GM23338 (cell line): ENCODE data around the gene GMPPA. TPM values are rescaled to one million over a fixed set of nuclear protein-coding genes. Genes with fewer than 3 reads are reported as not detected.

Experiments
- ATAC-seq: fragments of 200-7000 bp; cut with Tn5 transposase; 3 replicates; pipeline ENCODE4 v1.9.1; 2020
- DNase-seq: peaks from one replicate; pipeline ENCODE4 v3.0.0-alpha.2; 2015; ENCODE audit warnings: low spot score
- H2AFZ ChIP-seq: fragments of 200-600 bp; sonication (generic); 2 replicates; pipeline ENCODE4 v1.8.0; 2016; ENCODE audit warnings: antibody characterized with exemption, mild to moderate bottlenecking, moderate library complexity
- H3F3A ChIP-seq: fragments of 200-600 bp; sonication (generic); replicated peaks from 2 replicates; pipeline ENCODE4 v1.8.0; 2017; ENCODE audit warnings: antibody characterized with exemption, mixed run types, low read depth
- H3K27ac ChIP-seq: fragments of 200-600 bp; sonication (generic); 2 replicates; pipeline ENCODE4 v1.6.1; 2016; ENCODE audit warnings: low read depth
- H3K27me3 ChIP-seq: fragments of 200-600 bp; sonication (generic); 2 replicates; pipeline ENCODE4 v1.8.0; 2016; ENCODE audit warnings: mild to moderate bottlenecking, mixed run types, moderate library complexity; ENCODE audit not compliant: insufficient read depth
- H3K36me3 ChIP-seq: fragments of 200-600 bp; sonication (generic); 2 replicates; pipeline ENCODE4 v1.8.0; 2016; ENCODE audit warnings: mild to moderate bottlenecking; ENCODE audit not compliant: insufficient read depth
- H3K4me1 ChIP-seq: fragments of 200-600 bp; sonication (generic); 2 replicates; pipeline ENCODE4 v1.8.0; 2016; ENCODE audit warnings: mild to moderate bottlenecking, moderate library complexity; ENCODE audit not compliant: insufficient read depth
- H3K4me2 ChIP-seq: fragments of 200-600 bp; sonication (generic); 2 replicates; pipeline ENCODE4 v1.7.1; 2017; ENCODE audit warnings: mixed run types
- H3K4me3 ChIP-seq: fragments of 200-600 bp; sonication (generic); 2 replicates; pipeline ENCODE4 v1.6.1; 2016; ENCODE audit warnings: mixed run types
- H3K79me2 ChIP-seq: fragments of 200-600 bp; sonication (generic); replicated peaks from 2 replicates; pipeline ENCODE4 v1.8.0; 2017; ENCODE audit warnings: mild to moderate bottlenecking; ENCODE audit not compliant: insufficient read depth
- H3K9me2 ChIP-seq: fragments of 200-600 bp; sonication (generic); 2 replicates; pipeline ENCODE4 v1.8.0; 2017; ENCODE audit not compliant: insufficient read depth
- H4K20me1 ChIP-seq: fragments of 200-600 bp; sonication (generic); replicated peaks from 2 replicates; pipeline ENCODE4 v1.8.0; 2017; ENCODE audit warnings: mild to moderate bottlenecking; ENCODE audit not compliant: insufficient read depth
- H3K27ac Mint-ChIP-seq: 2 replicates; pipeline ENCODE4 v1.8.0; 2020; ENCODE audit warnings: inconsistent platforms, mild to moderate bottlenecking, moderate library complexity, mixed read lengths
- H3K27me3 Mint-ChIP-seq: 3 replicates; pipeline ENCODE4 v1.8.0; 2022; ENCODE audit warnings: low read depth, mild to moderate bottlenecking, moderate library complexity, mixed read lengths, inconsistent platforms; ENCODE audit not compliant: insufficient read depth, poor library complexity
- H3K36me3 Mint-ChIP-seq: 3 replicates; pipeline ENCODE4 v1.8.0; 2021; ENCODE audit warnings: low read depth, mild to moderate bottlenecking, inconsistent platforms, moderate library complexity, mixed read lengths
- H3K4me1 Mint-ChIP-seq: 3 replicates; pipeline ENCODE4 v1.8.0; 2020; ENCODE audit warnings: mild to moderate bottlenecking, inconsistent platforms, mixed read lengths
- H3K4me3 Mint-ChIP-seq: 3 replicates; pipeline ENCODE4 v1.8.0; 2021; ENCODE audit warnings: moderate library complexity, mild to moderate bottlenecking, inconsistent platforms, mixed read lengths
- H3K9me3 Mint-ChIP-seq: 3 replicates; pipeline ENCODE4 v1.8.0; 2020; ENCODE audit warnings: moderate library complexity, mild to moderate bottlenecking, inconsistent platforms, mixed read lengths
- EZH2 ChIP-seq: fragments of 200-600 bp; sonication (generic); IDR thresholded peaks from one replicate; pipeline ENCODE4 v1.8.0; 2017; ENCODE audit warnings: antibody characterized with exemption, mild to moderate bottlenecking, low read depth; ENCODE audit not compliant: unreplicated experiment
- JUNB ChIP-seq: IDR thresholded peaks from one replicate; pipeline ENCODE4 v1.6.1; 2016; ENCODE audit warnings: antibody characterized with exemption; ENCODE audit not compliant: unreplicated experiment
- NANOG ChIP-seq: IDR thresholded peaks from 2 replicates; pipeline ENCODE4 v1.6.1; 2016; ENCODE audit warnings: antibody characterized with exemption, borderline replicate concordance
- ZNF331 ChIP-seq: fragments of 250-450 bp; sonication (Bioruptor Pico); IDR thresholded peaks from 2 replicates; pipeline ENCODE4 v1.5.0; 2020; ENCODE audit warnings: low read depth, mild to moderate bottlenecking, moderate library complexity
- polyA plus RNA-seq: library from polyadenylated mRNA; unstranded; fragments of >200 nt; fragmentation: Nextera tagmentation; extraction: Ambion mirVana; gene quantifications from 2 replicates; pipeline ENCODE4 v1.2.1, GENCODE V29; 2016
- total RNA-seq: library from RNA; depleted of rRNA; stranded (reverse); fragments of >200 nt; shearing (Covaris generic); gene quantifications from 2 replicates; pipeline ENCODE4 v1.2.3, GENCODE V29; 2014
- TF ChIP-seq, protein P1 (sequence below), 2 experiments: fragments of 200-600 bp in 1 of 2; sonication (generic) in 1 of 2; conservative IDR thresholded peaks; 2 replicates each; pipeline versions ENCODE4 v1.5.1 to v1.6.1; 2016 to 2017; ENCODE audit warnings: antibody characterized with exemption in 2 of 2, low read depth in 2 of 2, mild to moderate bottlenecking in 2 of 2, moderate library complexity in 1 of 2
- TF ChIP-seq, protein P2 (sequence below): fragments of 250-450 bp; sonication (Bioruptor Pico); IDR thresholded peaks from 2 replicates; pipeline ENCODE4 v1.5.0; 2020; ENCODE audit warnings: mild to moderate bottlenecking, moderate library complexity

Gene GMPPA
- total and polyA plus RNA-seq, 2 experiments from 2014 or later = 27.0 to 33.8 TPM

DNA sequence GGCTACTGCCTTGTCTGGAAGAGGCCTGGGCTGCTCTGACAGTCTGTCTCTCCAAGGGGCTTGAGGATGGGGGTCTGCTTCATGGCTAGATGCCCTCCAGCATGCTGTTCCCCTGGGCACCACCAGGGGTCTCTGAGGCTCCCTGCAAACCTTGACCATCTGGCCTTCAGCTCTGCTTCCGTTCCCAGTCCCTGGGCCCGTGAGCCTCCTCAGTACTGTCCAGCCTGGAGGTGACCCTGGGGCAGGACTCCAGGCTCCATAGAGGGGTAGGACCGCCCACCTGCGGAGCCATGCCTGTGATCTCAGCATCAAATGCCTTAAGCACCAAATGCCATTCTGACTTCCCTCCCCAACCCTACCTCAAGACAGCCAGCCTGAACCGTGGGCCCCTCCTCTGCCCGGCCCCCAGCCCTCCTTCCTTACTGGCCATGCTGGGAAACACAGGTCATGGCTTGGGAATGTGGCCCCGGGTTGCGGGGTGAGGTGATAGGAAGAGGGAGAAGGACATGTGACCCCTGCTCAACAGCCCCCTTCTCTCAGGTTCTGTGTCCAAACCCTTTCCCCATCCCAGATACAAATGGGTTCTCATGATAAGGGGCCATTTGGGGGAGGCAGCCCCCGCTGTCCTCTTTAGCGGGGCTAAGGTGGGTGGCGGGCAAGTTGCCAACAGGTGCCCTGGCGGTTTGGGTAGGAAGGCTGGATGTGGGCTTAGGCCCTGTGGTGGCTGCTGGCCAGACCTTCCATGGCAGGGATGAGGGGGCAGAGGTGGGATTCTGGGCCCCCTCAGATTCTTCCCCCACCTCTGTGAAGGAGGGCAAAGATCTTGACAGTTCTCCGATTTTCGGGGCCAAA, 39.0 kb upstream of the GMPPA start:
- no peaks in the 10 kb centered on the region for H4K20me1 ChIP-seq
- no peak overlapping the region for H3K27ac ChIP-seq
- H3K4me3 ChIP-seq = no peak overlapping the region
- peaks cover 18% of the 10 kb centered on the region for H3K27me3 Mint-ChIP-seq
- H3F3A ChIP-seq = peaks cover 4% of the 10 kb centered on the region; the same call in 1 of the 2 replicates
- peak overlapping the region; percentile 69 for H3K4me2 ChIP-seq
- peak overlapping the region; percentile 55; the same call in 1 of the 3 replicates for H3K4me3 Mint-ChIP-seq
- no peaks in the 10 kb centered on the region for H3K36me3 ChIP-seq
- no peaks in the 10 kb centered on the region for H3K27me3 ChIP-seq
- peaks cover 11% of the 10 kb centered on the region for H3K36me3 Mint-ChIP-seq
- no peak overlapping the region for H2AFZ ChIP-seq
- no peaks in the 10 kb centered on the region for H3K9me3 Mint-ChIP-seq
- peaks cover 38% of the 10 kb centered on the region for H3K4me1 Mint-ChIP-seq
- no peaks in the 10 kb centered on the region for H3K79me2 ChIP-seq
- H3K9me2 ChIP-seq = no peaks in the 10 kb centered on the region
- H3K27ac Mint-ChIP-seq = no peak overlapping the region
- DNase-seq (peak; percentile 88), ATAC-seq (peak; percentile 63)
- TF ChIP-seq, protein P1, sequence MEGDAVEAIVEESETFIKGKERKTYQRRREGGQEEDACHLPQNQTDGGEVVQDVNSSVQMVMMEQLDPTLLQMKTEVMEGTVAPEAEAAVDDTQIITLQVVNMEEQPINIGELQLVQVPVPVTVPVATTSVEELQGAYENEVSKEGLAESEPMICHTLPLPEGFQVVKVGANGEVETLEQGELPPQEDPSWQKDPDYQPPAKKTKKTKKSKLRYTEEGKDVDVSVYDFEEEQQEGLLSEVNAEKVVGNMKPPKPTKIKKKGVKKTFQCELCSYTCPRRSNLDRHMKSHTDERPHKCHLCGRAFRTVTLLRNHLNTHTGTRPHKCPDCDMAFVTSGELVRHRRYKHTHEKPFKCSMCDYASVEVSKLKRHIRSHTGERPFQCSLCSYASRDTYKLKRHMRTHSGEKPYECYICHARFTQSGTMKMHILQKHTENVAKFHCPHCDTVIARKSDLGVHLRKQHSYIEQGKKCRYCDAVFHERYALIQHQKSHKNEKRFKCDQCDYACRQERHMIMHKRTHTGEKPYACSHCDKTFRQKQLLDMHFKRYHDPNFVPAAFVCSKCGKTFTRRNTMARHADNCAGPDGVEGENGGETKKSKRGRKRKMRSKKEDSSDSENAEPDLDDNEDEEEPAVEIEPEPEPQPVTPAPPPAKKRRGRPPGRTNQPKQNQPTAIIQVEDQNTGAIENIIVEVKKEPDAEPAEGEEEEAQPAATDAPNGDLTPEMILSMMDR (conservative IDR thresholded peaks at IDR 0.05; ENCODE audit: low read depth in 2 of 2) = peak; percentile 69 to 91
- TF ChIP-seq ZNF331 (CRISPR knock-in tag) = no peak
- H3K4me1 ChIP-seq = peaks cover 24% of the 10 kb centered on the region

DNA sequence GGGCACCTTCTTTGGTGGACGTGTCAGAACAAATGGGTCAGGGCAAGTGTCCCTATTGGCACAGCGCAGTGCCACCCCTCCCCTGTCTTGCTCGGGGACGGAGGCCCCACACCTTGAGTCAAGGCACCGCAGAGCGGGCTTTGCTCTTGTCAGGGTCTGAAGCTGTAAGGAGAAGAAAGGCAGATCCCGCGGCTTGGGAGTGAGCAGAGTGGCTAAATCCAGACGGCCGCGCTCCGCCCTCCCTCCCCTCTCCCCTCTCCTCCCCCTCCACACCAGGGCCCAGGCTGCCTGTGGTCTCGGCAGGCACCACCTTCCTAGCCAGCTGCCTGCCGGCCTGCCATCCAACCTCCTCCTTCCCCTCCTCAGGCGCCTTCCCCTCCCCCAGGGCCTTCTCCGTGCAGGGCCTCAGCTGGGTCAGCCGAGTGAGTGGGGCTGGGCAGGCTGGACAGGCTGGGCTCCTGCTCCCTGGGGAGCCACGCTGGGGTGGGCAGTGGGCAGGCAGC, 38.2 kb upstream of the GMPPA start:
- Mint-ChIP-seq H3K9me3 (no peaks in the 10 kb centered on the region), H3K27ac (no peak overlapping the region; the same call in 1 of the 2 replicates), H3K4me3 (peak overlapping the region; percentile 55), H3K27me3 (peaks cover 23% of the 10 kb centered on the region), H3K4me1 (peaks cover 38% of the 10 kb centered on the region), H3K36me3 (peaks cover 11% of the 10 kb centered on the region)
- peak; percentile 74 for DNase-seq
- Histone ChIP-seq H3K27ac (no peak overlapping the region), H2AFZ (no peak overlapping the region), H3K4me3 (0 out of 2 replicates have a peak overlapping the region, but pooled peaks have one; percentile 26), H3K9me2 (no peaks in the 10 kb centered on the region), H3K4me1 (peaks cover 24% of the 10 kb centered on the region), H3K27me3 (no peaks in the 10 kb centered on the region), H4K20me1 (no peaks in the 10 kb centered on the region), H3K36me3 (no peaks in the 10 kb centered on the region), H3F3A (peaks cover 4% of the 10 kb centered on the region; the same call in 1 of the 2 replicates), H3K79me2 (no peaks in the 10 kb centered on the region), H3K4me2 (peak overlapping the region; percentile 69)
- ATAC-seq = peak; percentile 76
- TF ChIP-seq, protein P2, sequence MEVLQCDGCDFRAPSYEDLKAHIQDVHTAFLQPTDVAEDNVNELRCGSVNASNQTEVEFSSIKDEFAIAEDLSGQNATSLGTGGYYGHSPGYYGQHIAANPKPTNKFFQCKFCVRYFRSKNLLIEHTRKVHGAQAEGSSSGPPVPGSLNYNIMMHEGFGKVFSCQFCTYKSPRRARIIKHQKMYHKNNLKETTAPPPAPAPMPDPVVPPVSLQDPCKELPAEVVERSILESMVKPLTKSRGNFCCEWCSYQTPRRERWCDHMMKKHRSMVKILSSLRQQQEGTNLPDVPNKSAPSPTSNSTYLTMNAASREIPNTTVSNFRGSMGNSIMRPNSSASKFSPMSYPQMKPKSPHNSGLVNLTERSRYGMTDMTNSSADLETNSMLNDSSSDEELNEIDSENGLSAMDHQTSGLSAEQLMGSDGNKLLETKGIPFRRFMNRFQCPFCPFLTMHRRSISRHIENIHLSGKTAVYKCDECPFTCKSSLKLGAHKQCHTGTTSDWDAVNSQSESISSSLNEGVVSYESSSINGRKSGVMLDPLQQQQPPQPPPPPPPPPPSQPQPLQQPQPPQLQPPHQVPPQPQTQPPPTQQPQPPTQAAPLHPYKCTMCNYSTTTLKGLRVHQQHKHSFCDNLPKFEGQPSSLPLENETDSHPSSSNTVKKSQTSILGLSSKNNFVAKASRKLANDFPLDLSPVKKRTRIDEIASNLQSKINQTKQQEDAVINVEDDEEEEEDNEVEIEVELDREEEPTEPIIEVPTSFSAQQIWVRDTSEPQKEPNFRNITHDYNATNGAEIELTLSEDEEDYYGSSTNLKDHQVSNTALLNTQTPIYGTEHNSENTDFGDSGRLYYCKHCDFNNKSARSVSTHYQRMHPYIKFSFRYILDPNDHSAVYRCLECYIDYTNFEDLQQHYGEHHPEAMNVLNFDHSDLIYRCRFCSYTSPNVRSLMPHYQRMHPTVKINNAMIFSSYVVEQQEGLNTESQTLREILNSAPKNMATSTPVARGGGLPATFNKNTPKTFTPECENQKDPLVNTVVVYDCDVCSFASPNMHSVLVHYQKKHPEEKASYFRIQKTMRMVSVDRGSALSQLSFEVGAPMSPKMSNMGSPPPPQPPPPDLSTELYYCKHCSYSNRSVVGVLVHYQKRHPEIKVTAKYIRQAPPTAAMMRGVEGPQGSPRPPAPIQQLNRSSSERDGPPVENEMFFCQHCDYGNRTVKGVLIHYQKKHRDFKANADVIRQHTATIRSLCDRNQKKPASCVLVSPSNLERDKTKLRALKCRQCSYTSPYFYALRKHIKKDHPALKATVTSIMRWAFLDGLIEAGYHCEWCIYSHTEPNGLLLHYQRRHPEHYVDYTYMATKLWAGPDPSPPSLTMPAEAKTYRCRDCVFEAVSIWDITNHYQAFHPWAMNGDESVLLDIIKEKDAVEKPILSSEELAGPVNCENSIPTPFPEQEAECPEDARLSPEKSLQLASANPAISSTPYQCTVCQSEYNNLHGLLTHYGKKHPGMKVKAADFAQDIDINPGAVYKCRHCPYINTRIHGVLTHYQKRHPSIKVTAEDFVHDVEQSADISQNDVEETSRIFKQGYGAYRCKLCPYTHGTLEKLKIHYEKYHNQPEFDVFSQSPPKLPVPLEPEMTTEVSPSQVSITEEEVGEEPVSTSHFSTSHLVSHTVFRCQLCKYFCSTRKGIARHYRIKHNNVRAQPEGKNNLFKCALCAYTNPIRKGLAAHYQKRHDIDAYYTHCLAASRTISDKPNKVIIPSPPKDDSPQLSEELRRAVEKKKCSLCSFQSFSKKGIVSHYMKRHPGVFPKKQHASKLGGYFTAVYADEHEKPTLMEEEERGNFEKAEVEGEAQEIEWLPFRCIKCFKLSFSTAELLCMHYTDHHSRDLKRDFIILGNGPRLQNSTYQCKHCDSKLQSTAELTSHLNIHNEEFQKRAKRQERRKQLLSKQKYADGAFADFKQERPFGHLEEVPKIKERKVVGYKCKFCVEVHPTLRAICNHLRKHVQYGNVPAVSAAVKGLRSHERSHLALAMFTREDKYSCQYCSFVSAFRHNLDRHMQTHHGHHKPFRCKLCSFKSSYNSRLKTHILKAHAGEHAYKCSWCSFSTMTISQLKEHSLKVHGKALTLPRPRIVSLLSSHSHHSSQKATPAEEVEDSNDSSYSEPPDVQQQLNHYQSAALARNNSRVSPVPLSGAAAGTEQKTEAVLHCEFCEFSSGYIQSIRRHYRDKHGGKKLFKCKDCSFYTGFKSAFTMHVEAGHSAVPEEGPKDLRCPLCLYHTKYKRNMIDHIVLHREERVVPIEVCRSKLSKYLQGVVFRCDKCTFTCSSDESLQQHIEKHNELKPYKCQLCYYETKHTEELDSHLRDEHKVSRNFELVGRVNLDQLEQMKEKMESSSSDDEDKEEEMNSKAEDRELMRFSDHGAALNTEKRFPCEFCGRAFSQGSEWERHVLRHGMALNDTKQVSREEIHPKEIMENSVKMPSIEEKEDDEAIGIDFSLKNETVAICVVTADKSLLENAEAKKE (CRISPR knock-in tag) = no peak
- TF ChIP-seq EZH2 (no peak), NANOG (no peak), JUNB (no peak), ZNF331 (CRISPR knock-in tag) (no peak)
- TF ChIP-seq, protein P1 (conservative IDR thresholded peaks at IDR 0.05; ENCODE audit: low read depth in 2 of 2) = no peak
